Fibroblast of skin of right quadriceps (primary cell): ENCODE data around the gene ODC1.
"Not testable (repeated sequence)": the region's sequence is repeated elsewhere in the genome, so short reads cannot be mapped to it uniquely, and the experiment has no call there.

Experiments
- DNase-seq: peaks from one replicate; pipeline ENCODE4 v3.0.0-alpha.2; 2013

The ODC1 gene

DNA sequence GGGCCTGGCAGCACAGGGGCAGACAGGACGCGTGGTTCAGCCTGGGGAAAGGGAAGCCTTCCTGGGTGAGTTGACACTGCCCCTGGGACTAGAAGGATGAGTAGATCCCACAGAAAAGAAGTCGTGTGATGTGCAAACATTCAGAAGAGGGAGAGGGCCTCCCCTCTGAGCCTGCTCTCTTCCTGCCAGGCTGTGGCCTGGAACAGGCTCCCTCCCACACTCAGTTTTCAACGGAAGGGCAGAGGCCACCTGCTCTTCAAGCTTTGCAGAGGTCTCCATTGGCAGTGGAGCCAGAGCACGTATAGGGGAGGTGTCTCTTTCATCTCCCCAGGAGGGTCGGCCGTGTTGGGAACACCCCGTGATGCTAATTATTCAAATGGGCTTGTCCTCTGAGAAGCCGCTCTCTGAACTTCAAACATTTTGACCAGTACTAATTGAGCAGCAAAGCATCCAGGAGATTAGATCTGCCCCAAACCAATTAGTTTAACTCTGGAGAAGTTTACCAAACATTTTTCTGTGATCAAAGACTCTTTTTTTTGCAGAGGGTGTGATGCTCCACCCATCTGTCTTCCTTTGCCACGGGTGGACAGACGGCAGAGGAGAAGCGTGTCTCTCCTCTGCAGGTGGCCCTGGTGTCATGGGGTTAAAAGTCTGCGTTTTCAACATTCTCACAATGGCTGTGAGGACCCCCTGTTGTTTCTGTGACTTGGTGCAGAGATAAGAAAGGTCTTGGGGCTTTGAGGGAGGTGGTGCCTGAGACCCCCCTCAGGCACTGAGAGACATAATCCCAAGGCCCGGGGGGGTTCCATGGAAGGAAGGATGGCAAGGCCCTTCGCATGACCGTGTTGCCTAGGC, 29.5 kb upstream of the ODC1 start:
- no peak for DNase-seq

DNA sequence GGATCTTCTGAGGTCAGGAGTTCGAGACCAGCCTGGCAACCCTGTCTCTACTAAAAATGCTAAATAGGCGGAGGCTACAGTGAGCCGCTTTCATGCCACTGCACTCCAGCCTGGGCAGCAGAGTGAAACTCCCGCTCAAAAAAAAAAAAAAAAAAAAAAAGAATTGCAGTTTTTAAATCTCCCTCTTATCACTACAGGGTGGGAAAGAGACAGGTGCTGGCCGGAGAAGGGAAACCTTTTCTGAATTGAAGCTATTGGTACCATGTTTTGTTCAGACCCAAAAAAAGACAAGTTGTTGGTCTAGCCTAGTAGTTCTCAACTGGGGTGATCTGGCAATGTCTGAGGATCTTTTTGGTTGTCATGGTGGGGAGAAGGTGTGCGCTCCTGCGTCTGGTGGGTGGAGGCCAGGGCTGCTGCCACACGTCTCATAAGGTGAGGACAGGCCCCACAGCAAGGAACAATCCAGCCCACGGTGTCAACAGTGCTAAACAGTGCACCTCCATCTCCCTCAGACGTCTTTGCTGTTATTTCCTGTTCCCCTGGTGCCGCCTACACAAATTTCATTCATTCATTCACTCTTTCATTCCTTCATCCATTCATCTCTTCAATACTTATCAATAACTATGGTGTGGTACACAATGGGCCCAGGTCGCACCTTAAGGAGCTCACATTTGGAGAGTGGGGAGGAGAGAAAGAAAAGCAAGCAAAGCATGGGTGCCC, 28.8 kb upstream of the ODC1 start:
- no peak for DNase-seq

DNA sequence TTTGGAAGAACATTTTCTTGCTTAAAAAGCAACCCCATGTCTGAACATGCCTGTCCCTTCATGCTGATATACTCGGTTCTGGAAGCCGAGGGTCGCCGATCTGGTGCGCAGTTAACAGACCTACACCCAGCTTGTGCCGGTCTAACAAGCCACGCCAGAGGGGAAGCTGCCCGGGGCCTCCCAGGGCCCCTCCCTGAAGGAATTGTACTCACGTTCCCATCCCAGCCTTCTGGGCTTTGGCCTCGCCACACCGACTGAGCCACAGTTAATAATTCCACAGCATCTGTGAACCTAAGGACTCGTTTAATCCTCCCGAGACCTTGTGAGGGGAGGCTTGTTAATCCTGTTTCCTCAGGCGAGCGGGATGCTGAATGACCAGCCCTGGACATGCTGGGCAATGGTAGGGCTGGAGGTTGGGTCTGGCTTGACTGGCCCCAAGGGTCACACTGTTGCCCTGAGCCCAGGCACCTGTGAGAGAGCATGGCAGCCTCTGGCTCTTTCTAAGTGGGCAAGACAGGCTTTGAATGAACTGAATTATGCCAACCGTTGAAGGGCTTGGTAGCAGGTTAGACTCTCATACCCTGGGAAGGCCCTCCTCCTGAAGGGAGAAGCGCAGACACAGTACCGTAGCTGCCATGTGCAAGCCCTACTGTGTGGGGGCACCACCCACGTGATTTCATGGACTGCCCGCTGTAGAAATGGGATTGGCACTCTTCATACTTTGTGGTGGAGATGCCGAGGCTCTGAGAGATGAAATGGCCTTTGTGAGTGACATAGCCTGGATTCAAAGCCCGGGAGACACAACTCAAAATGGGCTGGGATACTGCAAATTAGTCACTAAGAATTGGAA, 27.9 kb upstream of the ODC1 start:
- DNase-seq = no peak

DNA sequence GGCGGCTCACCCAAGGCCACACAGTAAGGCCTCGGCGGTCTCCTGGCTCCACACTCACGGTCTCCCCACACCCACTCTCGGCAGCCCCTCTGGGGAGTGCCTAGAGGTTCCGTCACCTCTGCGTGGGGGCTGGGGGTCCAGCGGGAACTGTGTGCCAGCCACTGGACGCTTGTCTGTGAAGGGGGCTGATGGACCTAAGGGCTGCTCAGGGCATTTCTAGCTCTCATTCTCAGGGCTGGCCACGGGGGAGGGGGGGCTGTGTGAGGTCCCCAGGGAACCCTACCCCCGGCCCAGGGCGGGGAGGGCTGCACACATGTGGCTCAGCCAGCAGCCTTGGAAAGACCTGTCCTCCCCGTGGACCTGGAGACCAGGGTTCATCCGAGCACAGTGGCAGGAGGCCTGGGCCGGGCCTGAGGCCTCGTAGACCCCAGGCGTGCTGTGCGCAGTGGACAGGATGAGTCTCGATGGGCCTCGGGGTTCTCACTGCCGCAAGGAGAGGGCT, 27.1 kb upstream of the ODC1 start:
- DNase-seq = no peak

DNA sequence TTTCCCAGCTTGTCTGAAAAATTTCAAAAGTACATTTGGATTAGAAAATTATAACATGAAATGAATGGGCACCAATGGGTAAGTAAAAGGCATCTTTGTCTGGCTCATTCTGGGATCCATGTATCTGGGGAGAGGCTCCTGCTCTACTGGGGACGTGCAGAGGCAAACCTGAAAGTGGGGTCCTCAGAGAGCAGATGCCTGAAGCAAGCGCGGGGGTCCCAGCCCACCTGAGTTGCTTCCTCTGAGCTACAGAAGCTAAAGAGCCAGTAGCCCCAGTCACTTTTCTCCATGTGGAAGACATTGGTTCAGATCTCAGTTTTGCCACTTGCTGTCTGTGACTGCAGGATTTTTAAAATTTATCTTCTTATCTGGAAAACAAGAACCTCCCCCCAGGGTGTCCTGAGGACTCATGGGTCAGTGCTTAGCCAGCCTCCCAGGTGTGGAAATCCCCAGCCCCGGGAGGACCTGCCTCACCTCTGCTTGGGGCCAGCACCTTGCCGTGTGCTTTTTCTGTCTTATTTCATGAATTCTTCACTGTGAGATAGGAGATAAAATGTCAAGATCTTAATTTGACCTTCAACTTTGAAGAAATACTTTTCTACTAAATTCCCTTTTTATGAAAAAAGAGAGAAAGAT, 25.1 kb upstream of the ODC1 start:
- DNase-seq = no peak

DNA sequence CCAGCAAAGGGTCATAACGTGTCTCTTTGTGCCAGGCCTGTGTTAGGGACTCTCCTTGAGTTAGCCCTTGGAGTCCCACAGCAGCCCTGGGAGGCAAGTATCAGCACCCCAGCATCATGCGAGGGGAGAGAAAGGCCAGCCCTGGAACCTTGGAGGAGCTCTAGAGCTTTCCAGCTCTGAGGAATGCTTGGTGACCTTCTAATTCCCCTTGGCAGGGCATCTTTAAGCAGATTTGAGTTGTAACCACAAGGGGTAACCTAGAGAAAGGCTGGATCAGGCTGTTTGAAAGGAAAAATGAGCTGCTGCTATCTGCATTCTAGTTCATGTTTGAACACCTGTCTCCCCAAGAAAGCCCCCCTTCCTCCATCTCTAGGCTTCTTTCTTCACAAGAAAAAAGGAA, 23.8 kb upstream of the ODC1 start:
- no peak for DNase-seq

DNA sequence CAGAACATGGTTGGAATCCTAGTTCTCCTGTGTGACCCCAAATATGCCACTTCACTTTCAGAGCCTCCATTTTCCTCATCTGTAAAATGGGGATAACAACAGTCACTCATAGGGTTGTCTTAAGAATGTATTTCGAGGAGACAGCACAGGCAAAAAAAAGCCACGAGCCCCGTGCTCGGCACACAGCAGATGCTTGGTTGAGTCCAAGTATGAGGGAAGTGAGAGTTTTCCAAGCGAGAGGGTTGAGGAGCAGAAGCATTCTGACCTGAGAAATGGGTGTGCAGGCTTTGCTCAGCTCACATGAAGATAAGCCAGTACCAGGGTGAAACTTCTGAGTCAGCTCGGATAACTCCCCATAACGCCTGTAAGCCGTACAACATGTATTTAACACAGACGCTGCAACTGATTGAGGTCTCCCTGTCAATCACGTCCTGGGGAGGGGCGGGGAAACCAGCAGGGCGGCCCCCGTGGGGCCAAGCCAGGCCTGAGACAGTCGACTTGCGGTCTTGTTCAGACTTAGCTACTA, 23.0 kb upstream of the ODC1 start:
- DNase-seq = no peak

DNA sequence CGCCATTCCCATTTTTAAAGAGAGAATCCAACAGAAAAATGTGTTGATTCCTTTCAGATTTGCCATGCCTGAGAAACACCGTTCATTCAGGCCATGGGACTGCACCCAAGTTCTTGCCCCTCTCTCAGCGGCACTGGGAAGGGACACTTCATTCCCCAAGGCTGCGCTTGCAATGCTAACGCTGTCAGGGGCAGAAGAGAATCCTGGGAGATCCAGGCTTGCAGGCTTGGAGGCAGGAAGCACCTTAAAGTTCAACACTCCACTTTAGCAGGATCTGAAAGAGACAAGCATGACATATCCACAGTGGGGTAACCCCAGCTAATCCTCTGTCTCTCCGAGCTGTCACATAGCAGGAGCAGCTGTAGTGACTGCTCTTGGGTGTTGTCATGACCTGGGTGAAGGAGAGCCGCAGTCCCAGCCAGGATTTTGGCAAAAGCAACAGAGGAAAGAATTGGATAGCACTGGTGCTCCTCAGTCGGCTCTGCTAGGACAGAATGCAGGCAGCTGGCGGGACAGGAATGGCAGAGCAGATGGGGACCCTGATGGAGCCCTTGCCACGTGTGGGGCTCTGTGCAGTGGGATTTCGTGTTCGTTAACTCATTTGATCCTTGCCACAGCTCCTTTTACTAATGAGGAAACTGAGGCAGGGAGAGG, 22.0 kb upstream of the ODC1 start:
- no peak for DNase-seq

DNA sequence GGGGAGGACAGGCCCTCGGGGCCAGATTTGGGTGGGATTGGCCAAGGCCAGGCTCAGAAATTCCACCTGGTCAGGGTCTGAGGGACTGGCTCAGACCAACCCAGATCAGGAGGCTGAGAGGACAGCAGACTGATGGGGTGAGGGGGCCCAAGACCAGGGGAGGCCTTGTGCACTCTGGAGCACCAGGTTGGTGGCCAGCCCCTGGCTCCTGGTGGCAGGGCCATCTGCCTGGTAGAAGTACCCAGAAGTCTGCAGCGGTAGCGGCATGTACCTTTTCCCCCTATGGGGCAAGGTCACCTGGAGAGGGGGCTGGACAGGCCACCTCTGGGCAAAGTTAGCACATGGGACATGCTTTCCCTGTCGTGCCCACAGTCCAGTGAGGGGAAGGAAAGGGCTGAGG, 21.2 kb upstream of the ODC1 start:
- DNase-seq = no peak

DNA sequence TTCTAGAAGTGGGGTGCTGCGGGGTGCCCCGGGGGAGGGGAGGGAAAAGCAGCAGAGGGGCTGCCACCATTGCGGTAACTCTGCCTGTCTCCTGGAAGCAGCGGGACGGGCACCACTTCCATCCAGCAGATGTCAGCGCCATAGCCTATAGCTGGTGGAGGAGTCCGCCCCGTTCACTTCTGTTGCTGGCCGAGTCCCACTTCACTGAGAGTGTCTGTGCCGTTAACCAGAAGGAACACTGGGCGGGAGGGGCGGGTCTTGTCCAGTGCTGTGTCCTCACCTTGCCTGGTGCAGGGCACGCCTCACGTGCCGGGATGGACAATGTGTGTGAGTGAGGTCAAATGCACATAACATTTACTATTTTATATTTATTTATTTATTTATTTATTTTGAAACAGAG, 19.3 kb upstream of the ODC1 start:
- DNase-seq = no peak

DNA sequence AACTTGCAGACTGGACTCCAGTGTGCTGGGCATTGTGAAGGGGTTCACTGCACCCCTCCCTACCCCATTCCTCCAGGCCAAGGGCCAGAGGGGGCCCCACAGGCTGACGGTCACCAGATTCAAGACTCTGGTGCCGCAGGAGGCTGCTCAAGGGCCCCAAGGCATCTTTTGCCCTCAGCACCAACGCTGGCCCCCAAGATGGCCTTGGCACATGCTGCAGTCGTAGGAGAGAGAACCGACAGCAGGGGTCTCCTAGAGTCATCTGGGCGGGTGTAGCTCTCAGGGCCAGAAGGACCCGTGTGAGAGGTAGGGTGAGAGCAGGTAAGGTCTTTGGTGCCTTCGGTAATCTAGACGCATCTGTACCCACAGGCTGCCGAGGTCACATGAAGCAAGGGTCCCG, 18.7 kb upstream of the ODC1 start:
- DNase-seq = no peak

DNA sequence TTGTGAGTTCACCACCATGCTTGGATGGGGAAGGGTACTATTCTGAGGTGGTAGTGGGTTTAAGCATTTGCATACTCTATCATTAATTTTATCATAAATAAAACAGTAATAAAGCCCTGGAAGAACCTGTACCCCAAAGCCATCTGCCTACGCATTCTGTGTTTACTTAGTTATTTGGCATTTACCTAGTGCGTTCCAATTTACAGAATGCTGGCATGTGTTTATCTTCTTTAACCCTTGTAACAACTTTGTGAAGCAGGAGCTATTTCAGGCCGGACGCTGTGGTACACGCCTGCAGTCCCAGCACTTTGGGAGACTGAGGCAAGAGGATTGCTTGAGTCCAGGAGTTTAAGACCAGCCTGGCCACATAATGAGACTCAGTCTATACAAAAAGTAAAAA, 17.8 kb upstream of the ODC1 start:
- DNase-seq = no peak

DNA sequence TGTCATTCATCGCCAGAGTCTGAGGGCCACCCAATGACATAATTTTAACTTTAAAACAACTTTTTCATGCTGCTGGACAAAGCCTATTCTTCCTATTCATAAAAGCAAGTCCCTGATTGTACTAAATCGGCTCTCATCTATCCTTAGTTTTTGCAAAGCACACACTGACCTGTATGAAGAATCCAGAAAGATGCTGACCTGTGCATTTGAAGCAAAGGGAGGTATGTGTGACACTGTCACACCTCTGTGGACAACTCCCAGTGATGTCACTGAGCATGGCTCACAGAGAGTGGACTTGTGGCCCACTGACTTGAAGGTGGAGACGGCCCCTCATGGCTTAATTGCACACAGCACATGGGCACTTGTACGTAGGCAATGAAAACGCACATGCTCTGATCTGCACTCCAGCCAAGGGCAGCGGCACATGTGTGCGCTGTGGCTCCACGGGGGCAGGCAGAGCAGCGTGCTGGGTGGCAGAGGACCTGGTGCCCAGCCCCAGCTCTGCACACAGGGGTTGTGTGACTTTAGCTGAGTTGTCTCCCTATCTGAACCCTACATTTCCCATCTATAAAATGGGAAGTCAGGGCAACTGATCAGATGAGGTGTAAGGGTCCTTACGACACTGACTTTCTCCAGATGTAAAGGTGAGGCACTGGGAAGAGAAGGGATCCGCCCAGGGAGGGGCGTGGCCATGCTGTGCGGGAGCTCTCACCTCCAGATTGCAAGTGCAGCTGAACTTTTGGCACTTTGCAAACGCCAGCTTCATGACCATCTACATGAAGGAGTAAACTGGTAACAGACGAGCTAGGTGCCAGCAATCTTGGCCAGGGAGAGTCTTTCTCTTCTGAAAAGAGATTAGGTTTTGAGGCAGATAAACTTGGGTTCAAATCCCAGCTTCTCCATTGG, 14.3 kb upstream of the ODC1 start:
- no peak for DNase-seq

DNA sequence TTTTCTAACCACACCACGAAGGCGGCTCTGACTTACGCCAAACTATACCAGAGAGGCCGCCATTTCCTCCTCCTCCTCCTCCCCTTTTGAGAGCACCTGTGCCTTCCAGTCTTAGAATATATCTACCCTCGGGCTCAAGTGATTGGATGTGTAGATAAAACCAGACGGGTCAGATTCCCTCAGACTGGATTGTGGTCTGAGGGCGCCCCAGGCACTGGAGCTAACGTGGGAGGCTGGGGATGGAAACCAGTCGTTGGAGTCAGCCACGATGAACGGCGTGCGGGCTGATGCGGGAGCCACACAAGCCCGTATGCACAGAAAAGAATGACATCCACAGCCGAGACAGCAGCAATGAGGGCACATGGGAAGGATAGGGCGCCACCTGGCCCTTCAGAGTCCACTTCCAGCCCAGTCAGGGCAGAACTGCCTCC, 12.3 kb upstream of the ODC1 start:
- DNase-seq = no peak

DNA sequence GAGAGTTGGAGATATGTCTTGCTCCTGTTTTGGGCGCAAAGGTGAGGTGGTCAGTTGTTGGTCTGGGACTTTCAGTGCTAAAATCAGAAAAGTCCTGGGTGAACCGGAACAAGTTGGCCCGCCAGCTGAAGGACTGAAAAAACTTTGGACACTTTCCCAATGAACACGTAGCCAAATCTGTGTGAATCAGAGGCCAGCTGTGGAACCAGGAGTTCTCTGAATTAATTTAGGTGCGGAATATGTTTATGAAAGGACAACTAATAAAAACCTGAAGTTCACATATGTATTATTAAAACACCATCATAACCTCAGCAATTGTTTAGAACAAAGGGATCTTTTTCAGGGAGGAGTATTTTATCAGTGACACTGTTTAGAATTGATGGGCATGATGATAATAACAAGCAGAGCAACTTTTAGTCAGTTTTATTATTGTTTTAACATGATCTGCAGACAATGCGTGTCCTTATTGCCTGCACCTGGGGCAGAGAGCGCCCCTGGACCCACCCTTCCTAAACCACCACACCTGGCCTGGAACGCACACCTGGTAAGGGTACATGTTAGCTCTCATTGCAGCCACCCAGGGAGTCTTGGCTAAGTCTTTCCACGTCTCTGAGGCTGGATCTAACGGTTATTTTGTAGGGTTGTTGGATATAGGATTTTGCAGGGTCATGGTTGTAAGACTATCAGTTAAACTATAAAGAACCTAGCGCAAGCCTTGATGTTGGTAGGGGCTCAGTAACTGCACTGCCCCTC, 9.9 kb upstream of the ODC1 start:
- peak; percentile 20 for DNase-seq

DNA sequence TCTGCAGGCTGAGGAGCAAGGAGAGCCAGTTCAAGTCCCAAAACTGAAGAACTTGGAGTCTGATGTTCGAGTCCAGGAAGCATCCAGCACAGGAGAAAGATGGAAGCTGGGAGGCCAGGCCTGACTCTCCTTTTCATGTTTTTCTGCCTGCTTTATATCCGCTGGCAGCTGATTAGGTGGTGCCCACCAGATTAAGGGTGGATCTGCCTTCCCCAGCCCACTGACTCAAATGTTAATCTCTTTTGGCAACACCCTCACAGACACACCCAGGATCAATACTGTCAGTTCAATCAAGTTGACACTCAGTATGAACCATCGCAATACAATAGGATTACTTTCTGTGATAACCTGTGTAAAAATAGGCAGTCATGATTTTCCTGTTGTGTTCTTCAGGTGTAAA, 9.1 kb upstream of the ODC1 start:
- DNase-seq = not testable (repeated sequence)

DNA sequence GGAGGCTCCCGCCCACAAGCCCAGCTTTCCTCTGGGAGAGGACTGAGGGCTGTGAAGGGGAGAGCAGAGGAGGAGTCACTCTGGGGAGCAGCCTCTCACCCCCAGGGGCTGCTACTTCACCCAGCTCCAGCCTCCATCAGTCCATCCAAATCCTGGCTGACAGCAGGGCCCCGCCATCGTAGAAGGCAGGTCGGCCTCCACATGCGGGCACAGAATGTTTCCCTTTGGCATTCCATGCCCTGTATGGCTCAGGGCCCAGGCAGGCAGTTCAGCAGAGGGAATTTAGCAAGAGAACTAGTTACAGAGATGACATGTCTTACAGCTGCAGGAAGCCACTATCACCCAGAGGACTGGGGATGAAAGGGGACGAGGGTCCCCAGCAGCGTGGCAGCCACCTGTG, 6.4 kb upstream of the ODC1 start:
- no peak for DNase-seq

DNA sequence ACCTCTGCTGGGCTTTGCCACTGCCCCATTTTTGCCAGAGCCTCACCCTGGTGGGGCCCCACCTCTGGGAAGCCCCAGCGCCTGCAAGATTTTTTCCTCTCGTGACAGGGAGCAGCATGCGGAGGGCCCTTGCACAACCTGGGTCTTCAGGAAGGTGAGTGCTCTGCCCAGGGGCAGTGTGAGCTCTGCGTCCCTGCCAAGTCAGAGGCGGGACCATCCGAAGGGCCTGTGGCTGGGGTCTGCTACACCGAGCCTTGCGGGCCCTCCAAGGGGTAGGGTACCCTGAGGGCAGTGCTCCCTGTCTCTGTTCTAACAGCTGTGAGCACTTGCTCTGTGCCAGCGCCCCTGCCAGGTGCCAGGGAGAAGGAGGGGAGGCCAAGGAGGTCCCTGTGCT, 5.8 kb upstream of the ODC1 start:
- DNase-seq = no peak

DNA sequence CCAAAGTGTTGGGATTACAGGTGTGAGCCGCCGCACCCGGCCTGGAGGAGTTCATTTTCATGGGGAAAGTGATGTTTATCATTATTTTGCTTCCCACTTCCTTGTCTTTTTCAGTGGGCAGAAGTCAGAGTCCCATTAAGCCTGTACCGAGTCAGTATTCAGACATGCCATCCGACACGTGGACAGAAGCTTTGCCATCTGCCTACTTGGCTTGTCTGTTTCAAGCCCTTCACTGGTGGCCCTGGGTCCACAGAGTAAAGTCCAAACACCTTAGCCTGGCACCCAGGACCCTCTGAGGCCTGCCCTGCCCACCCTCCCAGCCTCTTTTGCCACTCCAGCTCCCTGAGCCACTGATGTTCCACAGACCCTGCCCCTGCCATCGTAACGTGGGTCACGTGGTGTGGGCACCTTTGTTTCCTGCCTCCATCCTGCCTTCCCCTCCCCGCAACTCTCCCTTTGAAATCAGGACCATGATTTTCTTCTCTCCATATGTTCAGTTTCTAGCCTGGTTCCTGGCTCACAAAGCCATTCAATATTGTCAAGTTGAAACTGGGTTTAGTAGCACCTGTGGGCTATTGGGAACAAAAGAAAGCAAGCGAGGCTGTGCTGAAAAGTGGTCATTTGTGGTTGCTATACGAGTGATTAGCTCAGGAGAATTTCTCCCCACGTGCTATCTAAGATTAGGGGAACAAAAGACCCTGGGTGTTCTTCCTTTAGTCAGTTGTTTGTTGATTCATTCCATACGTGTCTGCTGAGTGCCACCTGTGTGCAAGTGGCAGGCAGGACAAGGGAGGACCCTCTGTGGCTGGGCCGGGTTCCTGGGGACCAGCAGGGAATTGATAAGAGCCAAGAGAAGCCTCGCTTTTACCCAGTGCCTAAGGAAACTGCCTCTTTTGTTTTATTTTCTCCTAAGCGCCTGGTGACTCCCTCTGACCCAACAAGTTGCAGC, 5.1 kb upstream of the ODC1 start:
- DNase-seq = no peak
